ENCODE data around the gene RUNDC3A.

Gene RUNDC3A

GRCh38 chr17:44362949-44363612 lies 54.7 kb downstream of the RUNDC3A start (continued):
- TF ChIP-seq ZNF155 (tag by site-specific recombination; IDR thresholded peaks at IDR 0.05) (no peak), ZNF335 (tag by site-specific recombination; conservative IDR thresholded peaks at IDR 0.05) (peak; percentile 57; the same call in 1 of the 2 replicates), SP7 (tag by site-specific recombination; IDR thresholded peaks at IDR 0.05) (0 out of 2 replicates have a peak, but pooled peaks have one; percentile 19), ZSCAN4 (tag by site-specific recombination; IDR thresholded peaks at IDR 0.05) (no peak)

GRCh38 chr17:44363613-44364159 lies 55.3 kb downstream of the RUNDC3A start, which contains the start of gene FAM171A2:
Gene FAM171A2, minus strand, starts transcription at chr17:44363853. Its CDS starts 139 bp downstream, at chr17:44363714.
- peak within 1 kb of the TSS; percentile 88; the same call in 1 of the 2 replicates for H3K27ac ChIP-seq (ENCODE audit: extremely low read depth, low read depth, low read length)
- H3K9me3 ChIP-seq (ENCODE audit: control insufficient read depth, insufficient read depth, low read depth, low read length): no peaks in the 10 kb centered on the region
- ChIA-PET CTCF (interaction anchor here (0.6 to 4.3 kb wide), 19 partner anchors 9 to 607 kb away, joined by 3 to 21 read pairs (median 4); partner anchors contain the start of gene GRN), POLR2A (interaction anchor here (0.6 to 4.7 kb wide), 8 partner anchors 19 to 1478 kb away, joined by 3 to 23 read pairs (median 5); partner anchors contain the start of genes CCDC43 and GRN)
- peaks cover 0 to 8% of the 10 kb centered on the region in 2 experiments; a peak in 1 of 3 replicates for H3K36me3 ChIP-seq (ENCODE audit: control insufficient read depth in 2 of 2, insufficient read depth in 1 of 2, low read length in 2 of 2)
- H3K4me1 ChIP-seq (ENCODE audit: control insufficient read depth, insufficient read depth, low read length): peaks cover 21% of the 10 kb centered on the region
- peak within 1 kb of the TSS; percentile 66 for H3K4me3 ChIP-seq (ENCODE audit: low read depth, low read length)
- TF ChIP-seq MEIS1 (CRISPR knock-in tag; IDR thresholded peaks at IDR 0.05; ENCODE audit: borderline replicate concordance) (no peak), ZNF768 (tag by site-specific recombination; IDR thresholded peaks at IDR 0.05) (no peak), ZSCAN16 (tag by site-specific recombination; IDR thresholded peaks at IDR 0.05) (no peak), GLIS2 (tag by site-specific recombination; IDR thresholded peaks at IDR 0.05) (0 out of 2 replicates have a peak, but pooled peaks have one; percentile 28), ZNF596 (tag by site-specific recombination; IDR thresholded peaks at IDR 0.05) (0 out of 2 replicates have a peak, but pooled peaks have one; percentile 14), ZNF473 (tag by site-specific recombination; IDR thresholded peaks at IDR 0.05) (no peak), ZNF311 (tag by site-specific recombination; IDR thresholded peaks at IDR 0.05; ENCODE audit: borderline replicate concordance) (no peak), ZNF510 (tag by site-specific recombination; IDR thresholded peaks at IDR 0.05; ENCODE audit: insufficient replicate concordance) (no peak), ZSCAN23 (tag by site-specific recombination; IDR thresholded peaks at IDR 0.05) (no peak), ZNF560 (tag by site-specific recombination; IDR thresholded peaks at IDR 0.05; ENCODE audit: borderline replicate concordance) (no peak), ZNF138 (tag by site-specific recombination; IDR thresholded peaks at IDR 0.05; ENCODE audit: borderline replicate concordance) (no peak), ZNF48 (tag by site-specific recombination; IDR thresholded peaks at IDR 0.05) (no peak), ZNF791 (tag by site-specific recombination; IDR thresholded peaks at IDR 0.05) (no peak), ZNF214 (tag by site-specific recombination; IDR thresholded peaks at IDR 0.05; ENCODE audit: borderline replicate concordance) (no peak), ZNF354C (tag by site-specific recombination; IDR thresholded peaks at IDR 0.05; ENCODE audit: borderline replicate concordance, low read depth) (no peak), PBX3 (CRISPR knock-in tag; IDR thresholded peaks at IDR 0.05) (peak; percentile 80; the same call in 1 of the 2 replicates), ZBTB6 (tag by site-specific recombination; IDR thresholded peaks at IDR 0.05) (peak; percentile 89; the same call in 1 of the 2 replicates), ZFP69B (tag by site-specific recombination; IDR thresholded peaks at IDR 0.05) (no peak), ZSCAN4 (tag by site-specific recombination; IDR thresholded peaks at IDR 0.05) (no peak), SP3 (tag by site-specific recombination; IDR thresholded peaks at IDR 0.05) (peak; percentile 30; the same call in 1 of the 2 replicates), ZNF146 (tag by site-specific recombination; IDR thresholded peaks at IDR 0.05) (no peak), GLI2 (tag by site-specific recombination; IDR thresholded peaks at IDR 0.05; ENCODE audit: borderline replicate concordance, low read depth) (no peak), GLIS1 (tag by site-specific recombination; IDR thresholded peaks at IDR 0.05) (no peak), ZNF580 (tag by site-specific recombination; IDR thresholded peaks at IDR 0.05) (no peak)
